ENCODE measurements around the gene DRAM2. TPM values are rescaled to one million over a fixed set of nuclear protein-coding genes. Genes with fewer than 3 reads are reported as not detected.
A peak's percentile ranks its signal among the peaks of the same experiment; 100 is the strongest.

DRAM2 gene
- total and polyA plus RNA-seq, 10 of the 15 experiments (the other 5 are each of a cell fraction or from before 2014, with no cell fraction given): 39.1 to 229 (median 79.4) TPM

- peak; percentile 30 for TF ChIP-seq CUX1 (IDR thresholded peaks at IDR 0.05; ENCODE audit: insufficient replicate concordance, low read depth, low read length)
- peak; percentile 75 for TF ChIP-seq IRF4 (IDR thresholded peaks at IDR 0.05; ENCODE audit: low read depth, low read length)
- TF ChIP-seq MTA3 (IDR thresholded peaks at IDR 0.05; ENCODE audit: borderline replicate concordance, low read length): peak; percentile 30; the same call in 1 of the 2 replicates
- TF ChIP-seq ZBED1 (IDR thresholded peaks at IDR 0.05; ENCODE audit: borderline replicate concordance): peak; percentile 33; the same call in 1 of the 2 replicates
- TF ChIP-seq RELA (IDR thresholded peaks at IDR 0.05; ENCODE audit: borderline replicate concordance, partially characterized antibody): no peak
- no peak for TF ChIP-seq SMAD5 (IDR thresholded peaks at IDR 0.05; ENCODE audit: low read depth)
- TF ChIP-seq PBX3 (IDR thresholded peaks at IDR 0.05; ENCODE audit: insufficient replicate concordance, low read depth, low read length): no peak
- TF ChIP-seq EP300 (IDR thresholded peaks at IDR 0.05; ENCODE audit: borderline replicate concordance in 1 of 2, control insufficient read depth in 1 of 2, low read depth in 2 of 2, low read length in 2 of 2): peak; percentile 26 to 54; a peak in 1 of 4 replicates
- peak; percentile 66 for TF ChIP-seq IKZF1 (conservative IDR thresholded peaks at IDR 0.05)
- TF ChIP-seq EED (IDR thresholded peaks at IDR 0.05; ENCODE audit: low read depth): no peak
- TF ChIP-seq LARP7 (IDR thresholded peaks at IDR 0.05): no peak
- TF ChIP-seq REST (IDR thresholded peaks at IDR 0.05; ENCODE audit: low read depth, low read length): no peak
- peak; percentile 95 for TF ChIP-seq ZNF384 (IDR thresholded peaks at IDR 0.05; ENCODE audit: borderline replicate concordance, low read depth, low read length)
- peak; percentile 55 for TF ChIP-seq BCL11A (IDR thresholded peaks at IDR 0.05; ENCODE audit: low read depth, low read length)
- TF ChIP-seq GATAD2B (conservative IDR thresholded peaks at IDR 0.05; ENCODE audit: low read depth): 0 out of 2 replicates have a peak, but pooled peaks have one; percentile 59
- peak; percentile 64 for TF ChIP-seq SKIL (IDR thresholded peaks at IDR 0.05; ENCODE audit: low read depth, poor library complexity, severe bottlenecking)
- peak; percentile 68; the same call in 1 of the 2 replicates for TF ChIP-seq MEF2A (IDR thresholded peaks at IDR 0.05; ENCODE audit: insufficient read depth, low read depth, low read length)
Measured at GRCh38 chr1:111127923-111128643, 11.8 kb downstream of the DRAM2 start (continued).
